ENCODE results near the gene CBX3.

DNA sequence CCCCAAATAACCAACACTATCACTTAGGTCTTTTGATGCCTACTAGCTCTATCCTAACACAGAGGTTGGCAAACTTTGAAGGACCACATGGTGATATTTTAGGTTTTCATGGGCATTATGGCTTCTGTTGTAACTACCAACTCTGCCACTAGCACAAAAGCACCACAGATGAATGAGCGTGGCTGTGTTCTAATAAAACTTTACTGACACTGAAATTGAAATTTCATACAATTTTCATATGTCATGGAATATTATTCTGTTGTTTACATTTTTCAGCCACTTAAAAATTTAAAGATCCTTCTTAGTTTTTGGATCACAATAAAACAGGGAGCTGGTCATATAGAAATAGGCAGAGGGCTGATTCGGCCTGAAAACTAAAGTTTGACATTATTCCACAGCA lies 26.4 kb downstream of the CBX3 start:
- TF ChIP-seq CTCF (IDR thresholded peaks at IDR 0.05) (no peak), EP300 (IDR thresholded peaks at IDR 0.05) (no peak), POLR2AphosphoS5 (IDR thresholded peaks at IDR 0.05) (no peak), POLR2A (IDR thresholded peaks at IDR 0.05) (no peak)
